ENCODE measurements around the gene VPS13D. TPM values are rescaled to one million over a fixed set of nuclear protein-coding genes. Genes with fewer than 3 reads are reported as not detected.

Gene VPS13D
- total RNA-seq, 1 experiment from 2014 or later: 20.2 TPM

- H2BK20ac ChIP-seq (ENCODE audit: low read depth, low read length, poor library complexity, severe bottlenecking): no peak overlapping the region
- no peaks in the 10 kb centered on the region for H4K20me1 ChIP-seq (ENCODE audit: control insufficient read depth, insufficient read depth, insufficient read length)
- no peak overlapping the region for H3K23ac ChIP-seq (ENCODE audit: insufficient read length, low read depth, low read length)
- H3K36me3 Mint-ChIP-seq (ENCODE audit: insufficient read depth in 1 of 3, low read depth in 3 of 3): peaks cover 22 to 63% (median 46%) of the 10 kb centered on the region in 3 experiments
- no peak overlapping the region for H3T11ph ChIP-seq (ENCODE audit: low read length)
- no peak overlapping the region for H4K91ac ChIP-seq (ENCODE audit: insufficient read length, low read depth, low read length)
- no peak overlapping the region for H3K27ac Mint-ChIP-seq
- TF ChIP-seq, protein P1, sequence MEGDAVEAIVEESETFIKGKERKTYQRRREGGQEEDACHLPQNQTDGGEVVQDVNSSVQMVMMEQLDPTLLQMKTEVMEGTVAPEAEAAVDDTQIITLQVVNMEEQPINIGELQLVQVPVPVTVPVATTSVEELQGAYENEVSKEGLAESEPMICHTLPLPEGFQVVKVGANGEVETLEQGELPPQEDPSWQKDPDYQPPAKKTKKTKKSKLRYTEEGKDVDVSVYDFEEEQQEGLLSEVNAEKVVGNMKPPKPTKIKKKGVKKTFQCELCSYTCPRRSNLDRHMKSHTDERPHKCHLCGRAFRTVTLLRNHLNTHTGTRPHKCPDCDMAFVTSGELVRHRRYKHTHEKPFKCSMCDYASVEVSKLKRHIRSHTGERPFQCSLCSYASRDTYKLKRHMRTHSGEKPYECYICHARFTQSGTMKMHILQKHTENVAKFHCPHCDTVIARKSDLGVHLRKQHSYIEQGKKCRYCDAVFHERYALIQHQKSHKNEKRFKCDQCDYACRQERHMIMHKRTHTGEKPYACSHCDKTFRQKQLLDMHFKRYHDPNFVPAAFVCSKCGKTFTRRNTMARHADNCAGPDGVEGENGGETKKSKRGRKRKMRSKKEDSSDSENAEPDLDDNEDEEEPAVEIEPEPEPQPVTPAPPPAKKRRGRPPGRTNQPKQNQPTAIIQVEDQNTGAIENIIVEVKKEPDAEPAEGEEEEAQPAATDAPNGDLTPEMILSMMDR (conservative IDR thresholded peaks at IDR 0.05): no peak
- H4K5ac ChIP-seq (ENCODE audit: insufficient read length, low read depth, low read length): no peak overlapping the region
- H3K79me1 ChIP-seq (ENCODE audit: insufficient read depth, low read depth, low read length, poor library complexity, severe bottlenecking): no peaks in the 10 kb centered on the region
- no peak for DNase-seq
- no peak overlapping the region for H3K9ac ChIP-seq (ENCODE audit: extremely low read depth, insufficient read length, low read length)
- H3K14ac ChIP-seq (ENCODE audit: insufficient read depth, low read length): no peak overlapping the region
- no peak overlapping the region for H3K4me3 Mint-ChIP-seq
- H2AK5ac ChIP-seq (ENCODE audit: insufficient read length, low read length): no peak overlapping the region
- H3K4ac ChIP-seq (ENCODE audit: low read depth, low read length): no peak overlapping the region
- no peak overlapping the region for H2BK120ac ChIP-seq (ENCODE audit: low read depth, low read length, poor library complexity, severe bottlenecking)
- no CpG with 5 or more reads among the region's 1 CpG for WGBS (ENCODE audit: extremely low coverage, insufficient read length, low lambda C conversion rate)
- no peak overlapping the region for H3K56ac ChIP-seq (ENCODE audit: insufficient read length, low read depth, low read length)
- no peak overlapping the region for H2BK12ac ChIP-seq (ENCODE audit: insufficient read length, low read depth, low read length)
- no peaks in the 10 kb centered on the region for H3K27me3 Mint-ChIP-seq (ENCODE audit: low read depth)
- no peak overlapping the region for H2BK15ac ChIP-seq (ENCODE audit: low read depth, low read length)
- H3K9me3 ChIP-seq (ENCODE audit: control insufficient read depth, low read depth, low read length): no peaks in the 10 kb centered on the region
- no peaks in the 10 kb centered on the region for H3K27me3 ChIP-seq (ENCODE audit: insufficient read depth, low read length)
- H3K4me2 ChIP-seq (ENCODE audit: insufficient read depth, insufficient read length, low read length): no peak overlapping the region
- H4K8ac ChIP-seq (replicated peaks; ENCODE audit: insufficient read length, low read depth, low read length): no peak overlapping the region
- H3K4me1 Mint-ChIP-seq: no peaks in the 10 kb centered on the region
- H3K4me1 ChIP-seq (ENCODE audit: insufficient read depth, low read length): no peaks in the 10 kb centered on the region
- no peak overlapping the region for H2AFZ ChIP-seq (ENCODE audit: low read length)
- no peak overlapping the region for H3K18ac ChIP-seq (ENCODE audit: insufficient read length, low read depth, low read length)
- H3K79me2 ChIP-seq (ENCODE audit: insufficient read depth, low read length): no peaks in the 10 kb centered on the region
- no peaks in the 10 kb centered on the region for H3K23me2 ChIP-seq (ENCODE audit: insufficient read length, low read depth, low read length, poor library complexity, severe bottlenecking)
- H2BK5ac ChIP-seq (ENCODE audit: insufficient read length, low read length): no peak overlapping the region
- H3K9me3 Mint-ChIP-seq: no peaks in the 10 kb centered on the region
- no peak overlapping the region for H3K27ac ChIP-seq (ENCODE audit: insufficient read length, low read depth, low read length)
Observed at GRCh38 chr1:12269351-12269750, 39.5 kb downstream of the VPS13D start.

All from H9 (cell line).